Neural progenitor cell (in vitro differentiated cells): ENCODE measurements around the gene EEIG1.

Experiments used
- CTCF ChIP-seq: fragments of 200-600 bp; sonication (generic); IDR thresholded peaks from 2 replicates; pipeline ENCODE4 v1.5.1; 2017; ENCODE audit warnings: antibody characterized with exemption, mild to moderate bottlenecking
- EZH2 ChIP-seq: fragments of 200-600 bp; sonication (generic); IDR thresholded peaks from 2 replicates; pipeline ENCODE4 v1.6.1; 2017; ENCODE audit warnings: antibody characterized with exemption, mild to moderate bottlenecking, moderate library complexity
- EZH2phosphoT487 ChIP-seq: fragments of 200-600 bp; sonication (generic); IDR thresholded peaks from 2 replicates; pipeline ENCODE4 v1.6.1; 2017; ENCODE audit warnings: antibody characterized with exemption

DNA sequence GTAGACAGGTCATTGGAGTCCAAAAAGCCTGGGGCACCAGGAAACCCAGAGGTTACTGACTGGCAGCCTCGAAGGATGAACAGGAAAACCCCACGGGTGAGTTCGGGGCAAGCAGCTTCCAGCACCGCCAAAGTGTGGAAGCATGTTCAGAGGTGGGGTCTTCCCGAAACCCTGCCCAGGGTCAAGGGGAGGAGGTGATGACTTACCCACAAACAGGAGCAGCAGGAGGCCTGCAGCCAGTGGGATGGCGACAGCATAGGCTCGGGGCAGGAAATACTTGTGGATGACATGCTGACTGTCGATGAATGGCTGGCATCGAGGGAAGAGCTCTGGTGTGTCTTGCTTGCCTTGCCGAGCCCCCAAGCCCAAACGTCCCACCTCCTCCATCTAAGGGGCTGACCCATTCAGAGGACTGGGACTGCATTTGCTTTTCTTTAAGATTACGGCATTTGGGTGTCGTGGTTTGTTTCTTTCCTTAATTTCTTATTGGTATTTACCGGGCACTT is 44.4 kb downstream of the EEIG1 start:
- TF ChIP-seq CTCF (no peak), EZH2 (no peak), EZH2phosphoT487 (no peak)
